ENCODE results near the gene NBEAL1.

The NBEAL1 gene

DNA sequence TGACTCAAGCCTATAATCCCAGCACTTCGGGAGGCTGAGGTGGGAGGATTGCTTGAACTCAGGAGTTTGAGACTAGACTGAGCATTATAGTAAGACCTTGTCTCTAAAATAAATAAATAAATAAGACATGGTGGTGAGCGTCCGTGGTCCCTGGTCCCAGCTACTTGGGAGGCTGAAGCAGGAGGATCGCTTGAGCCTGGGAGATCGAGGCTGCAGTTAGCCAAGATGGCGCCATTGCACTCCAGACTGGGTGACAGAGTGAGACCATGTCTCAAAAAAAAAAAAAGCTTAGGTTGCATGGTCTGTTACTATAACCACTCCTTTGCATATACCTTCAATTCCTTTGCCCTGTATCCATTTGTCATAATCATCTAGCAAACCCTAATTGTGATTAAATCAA is 227.8 kb downstream of the NBEAL1 start:
- no peaks in the 10 kb centered on the region for H3K4me1 ChIP-seq (ENCODE audit: control insufficient read depth, insufficient read depth, low read length)
- CTCF ChIA-PET: interaction anchor here (0.6 kb wide), 2 partner anchors 343 to 610 kb away, joined by 3 read pairs; no protein-coding TSS in a partner anchor
- POLR2A ChIA-PET: no interaction called here

DNA sequence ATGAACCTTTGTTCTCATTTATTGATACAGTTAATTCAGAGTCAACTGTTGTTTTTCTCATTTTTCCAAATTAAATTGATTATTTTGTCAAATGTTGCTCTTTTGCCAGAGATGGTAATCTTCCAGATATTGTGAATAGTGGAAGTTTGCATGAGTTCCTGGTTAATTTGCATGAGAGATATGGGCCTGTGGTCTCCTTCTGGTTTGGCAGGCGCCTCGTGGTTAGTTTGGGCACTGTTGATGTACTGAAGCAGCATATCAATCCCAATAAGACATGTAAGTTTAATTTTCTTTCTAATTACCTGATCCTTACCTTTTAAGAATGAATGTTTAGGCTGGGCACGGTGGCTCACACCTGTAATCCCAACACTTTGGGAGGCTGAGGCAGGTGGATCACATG is 232.0 kb downstream of the NBEAL1 start:
- Histone ChIP-seq H3K27ac (ENCODE audit: extremely low read depth, low read depth, low read length) (no peak overlapping the region), H3K36me3 (ENCODE audit: control insufficient read depth in 2 of 2, insufficient read depth in 1 of 2, low read length in 2 of 2) (peaks cover 17 to 48% of the 10 kb centered on the region in 2 experiments), H3K4me1 (ENCODE audit: control insufficient read depth, insufficient read depth, low read length) (no peaks in the 10 kb centered on the region), H3K9me3 (ENCODE audit: control insufficient read depth, insufficient read depth, low read depth, low read length) (no peaks in the 10 kb centered on the region), H3K4me3 (ENCODE audit: low read depth, low read length) (no peak overlapping the region)
- ChIA-PET CTCF (interaction anchor here (0.6 kb wide), 1 partner anchor 568 kb away, joined by 4 read pairs; no protein-coding TSS in a partner anchor), POLR2A (no interaction called here)
- no peak for TF ChIP-seq ZNF211 (tag by site-specific recombination; IDR thresholded peaks at IDR 0.05; ENCODE audit: low read depth)
- TF ChIP-seq KLF10 (tag by site-specific recombination; IDR thresholded peaks at IDR 0.05): no peak
- no peak for TF ChIP-seq GLI2 (tag by site-specific recombination; IDR thresholded peaks at IDR 0.05; ENCODE audit: borderline replicate concordance, low read depth)
- no peak for TF ChIP-seq SCRT1 (tag by site-specific recombination; IDR thresholded peaks at IDR 0.05; ENCODE audit: borderline replicate concordance)
- no peak for TF ChIP-seq ZNF777 (tag by site-specific recombination; IDR thresholded peaks at IDR 0.05; ENCODE audit: borderline replicate concordance)
- no peak for TF ChIP-seq IKZF3 (tag by site-specific recombination; IDR thresholded peaks at IDR 0.05)
- TF ChIP-seq ZBTB1 (tag by site-specific recombination; IDR thresholded peaks at IDR 0.05): no peak
- no peak for TF ChIP-seq ZBTB7A (tag by site-specific recombination; IDR thresholded peaks at IDR 0.05; ENCODE audit: low read depth)
- no peak for TF ChIP-seq HOXA7 (CRISPR knock-in tag; IDR thresholded peaks at IDR 0.05; ENCODE audit: borderline replicate concordance)
- no peak for TF ChIP-seq ZNF184 (tag by site-specific recombination; IDR thresholded peaks at IDR 0.05)
- TF ChIP-seq, protein P1, sequence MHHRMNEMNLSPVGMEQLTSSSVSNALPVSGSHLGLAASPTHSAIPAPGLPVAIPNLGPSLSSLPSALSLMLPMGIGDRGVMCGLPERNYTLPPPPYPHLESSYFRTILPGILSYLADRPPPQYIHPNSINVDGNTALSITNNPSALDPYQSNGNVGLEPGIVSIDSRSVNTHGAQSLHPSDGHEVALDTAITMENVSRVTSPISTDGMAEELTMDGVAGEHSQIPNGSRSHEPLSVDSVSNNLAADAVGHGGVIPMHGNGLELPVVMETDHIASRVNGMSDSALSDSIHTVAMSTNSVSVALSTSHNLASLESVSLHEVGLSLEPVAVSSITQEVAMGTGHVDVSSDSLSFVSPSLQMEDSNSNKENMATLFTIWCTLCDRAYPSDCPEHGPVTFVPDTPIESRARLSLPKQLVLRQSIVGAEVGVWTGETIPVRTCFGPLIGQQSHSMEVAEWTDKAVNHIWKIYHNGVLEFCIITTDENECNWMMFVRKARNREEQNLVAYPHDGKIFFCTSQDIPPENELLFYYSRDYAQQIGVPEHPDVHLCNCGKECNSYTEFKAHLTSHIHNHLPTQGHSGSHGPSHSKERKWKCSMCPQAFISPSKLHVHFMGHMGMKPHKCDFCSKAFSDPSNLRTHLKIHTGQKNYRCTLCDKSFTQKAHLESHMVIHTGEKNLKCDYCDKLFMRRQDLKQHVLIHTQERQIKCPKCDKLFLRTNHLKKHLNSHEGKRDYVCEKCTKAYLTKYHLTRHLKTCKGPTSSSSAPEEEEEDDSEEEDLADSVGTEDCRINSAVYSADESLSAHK (tag by site-specific recombination; IDR thresholded peaks at IDR 0.05): no peak
- TF ChIP-seq ZNF670 (tag by site-specific recombination; IDR thresholded peaks at IDR 0.05; ENCODE audit: low read depth): no peak

More for the DNA sequence above, 227.8 kb downstream of the NBEAL1 start:
- Histone ChIP-seq H3K4me3 (ENCODE audit: low read depth, low read length) (no peak overlapping the region), H3K9me3 (ENCODE audit: control insufficient read depth, insufficient read depth, low read depth, low read length) (no peaks in the 10 kb centered on the region), H3K36me3 (ENCODE audit: control insufficient read depth in 2 of 2, insufficient read depth in 1 of 2, low read length in 2 of 2) (peaks cover 9 to 26% of the 10 kb centered on the region in 2 experiments), H3K27ac (ENCODE audit: extremely low read depth, low read depth, low read length) (no peak overlapping the region)
- TF ChIP-seq ZNF174 (tag by site-specific recombination; IDR thresholded peaks at IDR 0.05) (no peak), SCRT2 (tag by site-specific recombination; IDR thresholded peaks at IDR 0.05) (no peak), ZFP3 (tag by site-specific recombination; IDR thresholded peaks at IDR 0.05; ENCODE audit: low read depth) (no peak), ZNF530 (tag by site-specific recombination; IDR thresholded peaks at IDR 0.05; ENCODE audit: low read depth) (no peak), ZNF24 (tag by site-specific recombination; IDR thresholded peaks at IDR 0.05) (no peak), ZSCAN30 (tag by site-specific recombination; IDR thresholded peaks at IDR 0.05) (no peak), ZXDB (tag by site-specific recombination; IDR thresholded peaks at IDR 0.05) (no peak), ZNF549 (tag by site-specific recombination; IDR thresholded peaks at IDR 0.05) (no peak), ZNF341 (tag by site-specific recombination; IDR thresholded peaks at IDR 0.05; ENCODE audit: low read depth) (no peak)
- TF ChIP-seq, protein P2, sequence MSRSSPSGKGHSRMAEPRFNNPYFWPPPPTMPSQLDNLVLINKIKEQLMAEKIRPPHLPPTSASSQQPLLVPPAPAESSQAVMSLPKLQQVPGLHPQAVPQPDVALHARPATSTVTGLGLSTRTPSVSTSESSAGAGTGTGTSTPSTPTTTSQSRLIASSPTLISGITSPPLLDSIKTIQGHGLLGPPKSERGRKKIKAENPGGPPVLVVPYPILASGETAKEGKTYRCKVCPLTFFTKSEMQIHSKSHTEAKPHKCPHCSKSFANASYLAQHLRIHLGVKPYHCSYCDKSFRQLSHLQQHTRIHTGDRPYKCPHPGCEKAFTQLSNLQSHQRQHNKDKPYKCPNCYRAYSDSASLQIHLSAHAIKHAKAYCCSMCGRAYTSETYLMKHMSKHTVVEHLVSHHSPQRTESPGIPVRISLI (tag by site-specific recombination; IDR thresholded peaks at IDR 0.05): no peak
